ENCODE measurements around the gene LRRC4B.

The LRRC4B gene

DNA sequence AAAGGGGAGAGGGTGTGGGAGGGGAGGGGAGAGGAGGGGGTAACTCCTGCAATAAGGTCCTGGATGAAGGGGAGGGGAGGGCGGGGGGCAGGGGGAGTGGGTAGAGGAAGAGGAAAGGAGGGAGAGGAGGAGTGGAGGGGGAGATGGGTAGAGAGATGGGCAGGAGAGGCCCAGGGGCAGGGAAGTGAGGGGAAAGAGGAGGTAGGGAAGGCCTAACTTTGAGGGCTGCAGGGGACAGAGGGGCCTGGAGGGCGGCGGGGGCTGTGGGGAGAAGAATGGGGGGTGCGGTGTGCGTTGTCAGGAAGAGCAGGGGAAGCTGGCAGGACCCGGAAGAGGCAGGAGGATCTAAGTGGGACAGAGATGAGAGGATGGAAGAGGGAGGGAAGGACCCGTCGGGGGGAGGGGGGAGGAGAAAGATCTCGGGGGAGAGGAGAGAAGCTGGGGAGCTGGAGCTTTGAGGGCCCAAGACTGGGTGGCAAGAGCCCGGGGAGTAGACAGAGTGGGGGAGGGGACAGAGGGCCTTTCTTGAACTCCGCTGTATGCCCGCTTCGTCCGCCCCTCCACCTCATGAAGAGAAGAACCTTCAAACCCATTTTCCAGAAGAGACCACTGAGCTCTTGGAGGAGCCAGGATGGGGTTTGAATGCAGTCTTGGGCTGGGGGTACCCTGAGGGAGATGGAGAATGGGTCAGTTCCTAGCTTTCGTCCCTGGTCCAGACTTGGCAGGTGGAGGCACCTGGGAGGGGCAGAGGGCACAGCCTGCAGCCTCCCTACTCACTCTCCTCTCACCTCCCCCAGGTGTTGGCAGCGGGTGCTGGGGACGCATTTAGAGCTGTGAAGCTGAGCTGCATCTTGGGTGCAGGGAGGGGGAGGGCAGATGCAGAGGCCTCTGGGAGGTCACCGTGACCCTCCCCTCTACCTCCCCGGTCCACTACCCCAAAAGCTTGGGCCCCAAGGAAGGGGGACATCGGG, 778 bp upstream of the LRRC4B start:
- TF ChIP-seq, protein P1, sequence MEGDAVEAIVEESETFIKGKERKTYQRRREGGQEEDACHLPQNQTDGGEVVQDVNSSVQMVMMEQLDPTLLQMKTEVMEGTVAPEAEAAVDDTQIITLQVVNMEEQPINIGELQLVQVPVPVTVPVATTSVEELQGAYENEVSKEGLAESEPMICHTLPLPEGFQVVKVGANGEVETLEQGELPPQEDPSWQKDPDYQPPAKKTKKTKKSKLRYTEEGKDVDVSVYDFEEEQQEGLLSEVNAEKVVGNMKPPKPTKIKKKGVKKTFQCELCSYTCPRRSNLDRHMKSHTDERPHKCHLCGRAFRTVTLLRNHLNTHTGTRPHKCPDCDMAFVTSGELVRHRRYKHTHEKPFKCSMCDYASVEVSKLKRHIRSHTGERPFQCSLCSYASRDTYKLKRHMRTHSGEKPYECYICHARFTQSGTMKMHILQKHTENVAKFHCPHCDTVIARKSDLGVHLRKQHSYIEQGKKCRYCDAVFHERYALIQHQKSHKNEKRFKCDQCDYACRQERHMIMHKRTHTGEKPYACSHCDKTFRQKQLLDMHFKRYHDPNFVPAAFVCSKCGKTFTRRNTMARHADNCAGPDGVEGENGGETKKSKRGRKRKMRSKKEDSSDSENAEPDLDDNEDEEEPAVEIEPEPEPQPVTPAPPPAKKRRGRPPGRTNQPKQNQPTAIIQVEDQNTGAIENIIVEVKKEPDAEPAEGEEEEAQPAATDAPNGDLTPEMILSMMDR (IDR thresholded peaks at IDR 0.05) = no peak
- Histone ChIP-seq H3K4me3 (ENCODE audit: low read depth in 1 of 2, low read length in 1 of 2) (no peak overlapping the region), H3K36me3 (no peaks in the 10 kb centered on the region), H3K27ac (no peak overlapping the region), H3K4me1 (ENCODE audit: control insufficient read depth in 1 of 2, insufficient read depth in 1 of 2, low read depth in 1 of 2, low read length in 1 of 2) (no peaks in the 10 kb centered on the region), H3K27me3 (peaks cover 81% of the 10 kb centered on the region), H3K9me3 (no peaks in the 10 kb centered on the region)

DNA sequence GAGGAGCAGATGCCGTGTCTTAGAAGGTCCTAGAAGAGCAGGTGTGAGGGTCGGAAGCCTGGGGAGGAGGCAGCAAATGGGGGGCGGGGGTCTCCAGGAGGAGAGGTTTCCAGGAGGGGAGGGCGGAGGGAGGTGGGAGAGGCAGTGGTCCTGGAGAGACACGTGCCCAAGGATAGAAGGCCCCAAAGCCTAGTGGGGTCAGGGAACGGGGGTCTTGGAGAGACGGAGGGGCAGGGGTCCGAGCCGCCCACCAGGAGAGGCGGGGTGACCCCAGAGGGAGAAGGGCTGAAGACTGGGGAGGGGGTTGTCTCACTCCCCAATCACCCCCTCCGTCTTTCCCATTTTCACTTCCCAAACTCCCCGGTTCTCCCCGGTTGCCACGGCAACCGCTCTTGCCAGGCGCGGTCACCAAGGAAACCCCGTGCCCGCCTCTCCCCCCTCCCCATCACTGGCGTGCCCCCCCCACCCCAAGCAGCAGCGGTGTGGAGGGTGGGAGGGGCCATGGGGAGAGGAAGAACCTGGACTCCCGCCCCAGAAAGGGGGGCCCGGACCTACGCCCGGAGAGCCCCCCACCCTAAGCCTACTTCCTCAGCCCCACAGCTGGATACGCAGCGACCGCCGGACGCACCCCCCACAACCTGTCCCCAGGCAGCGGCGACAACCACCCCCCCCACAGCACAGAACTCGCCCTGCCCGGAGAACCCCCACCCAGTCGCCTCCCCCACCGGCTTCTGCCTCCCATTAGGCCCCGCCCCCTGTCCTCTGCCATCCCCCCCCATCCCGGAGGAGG, 988 bp downstream of the LRRC4B start:
- Histone ChIP-seq H3K4me1 (ENCODE audit: control insufficient read depth in 1 of 2, insufficient read depth in 1 of 2, low read depth in 1 of 2, low read length in 1 of 2) (no peaks in the 10 kb centered on the region), H3K36me3 (no peaks in the 10 kb centered on the region), H3K9me3 (no peaks in the 10 kb centered on the region), H3K27me3 (peaks cover 86% of the 10 kb centered on the region), H3K4me3 (ENCODE audit: low read depth in 1 of 2, low read length in 1 of 2) (no peak overlapping the region), H3K27ac (no peak overlapping the region)
- TF ChIP-seq, protein P1 (IDR thresholded peaks at IDR 0.05) = no peak

DNA sequence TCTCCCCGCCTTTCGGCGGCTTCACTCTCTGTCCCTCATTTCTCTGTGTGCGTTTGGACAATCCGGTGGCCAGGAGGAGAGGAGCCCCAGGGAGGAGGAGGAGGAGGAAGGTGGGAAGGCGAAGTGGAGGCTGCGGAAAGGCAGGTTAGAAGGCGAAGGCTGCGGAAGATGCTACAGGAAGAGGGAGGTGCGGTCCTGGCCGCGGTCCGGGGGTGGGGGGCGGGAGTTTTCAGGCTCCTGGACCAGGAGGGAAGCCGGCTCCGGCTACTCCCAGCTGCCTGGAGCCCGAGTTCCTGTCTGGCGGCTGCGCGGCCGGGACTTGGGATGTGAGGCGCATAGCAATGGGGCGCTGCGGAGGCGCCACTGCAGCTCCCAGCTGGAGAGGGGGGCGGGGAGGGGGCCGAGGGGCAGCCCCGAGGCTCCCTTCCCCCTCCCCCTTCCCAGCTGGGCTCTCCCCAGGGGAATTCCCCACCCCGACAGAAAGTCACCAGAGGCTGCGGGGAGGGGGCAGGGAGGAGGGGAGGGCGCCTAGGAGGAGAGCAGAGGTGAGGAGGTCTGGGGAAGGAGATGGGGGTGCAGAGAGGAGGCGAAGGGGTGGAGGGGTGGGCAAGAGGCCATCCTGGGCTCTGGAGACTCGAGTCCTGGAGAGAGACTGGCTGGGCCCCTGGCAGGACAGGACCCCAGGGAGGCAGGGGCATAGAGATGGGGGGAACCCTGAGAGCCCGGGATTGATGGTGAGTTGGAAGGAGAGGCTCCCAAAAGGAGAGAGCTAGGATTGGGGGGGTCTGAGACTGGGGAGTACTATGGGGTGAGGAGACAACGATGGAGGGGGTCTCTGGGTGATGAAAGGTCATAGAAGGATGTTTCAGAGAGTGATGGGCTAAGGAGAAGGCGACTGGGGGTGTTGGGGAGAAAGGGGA, 2.0 kb downstream of the LRRC4B start:
- H3K27ac ChIP-seq = no peak overlapping the region
- TF ChIP-seq, protein P1 (IDR thresholded peaks at IDR 0.05) = no peak
- H3K9me3 ChIP-seq = no peaks in the 10 kb centered on the region
- H3K4me3 ChIP-seq (ENCODE audit: low read depth in 1 of 2, low read length in 1 of 2) = no peak overlapping the region
- no peaks in the 10 kb centered on the region for H3K4me1 ChIP-seq (ENCODE audit: control insufficient read depth in 1 of 2, insufficient read depth in 1 of 2, low read depth in 1 of 2, low read length in 1 of 2)
- peaks cover 86% of the 10 kb centered on the region for H3K27me3 ChIP-seq
- no peaks in the 10 kb centered on the region for H3K36me3 ChIP-seq

DNA sequence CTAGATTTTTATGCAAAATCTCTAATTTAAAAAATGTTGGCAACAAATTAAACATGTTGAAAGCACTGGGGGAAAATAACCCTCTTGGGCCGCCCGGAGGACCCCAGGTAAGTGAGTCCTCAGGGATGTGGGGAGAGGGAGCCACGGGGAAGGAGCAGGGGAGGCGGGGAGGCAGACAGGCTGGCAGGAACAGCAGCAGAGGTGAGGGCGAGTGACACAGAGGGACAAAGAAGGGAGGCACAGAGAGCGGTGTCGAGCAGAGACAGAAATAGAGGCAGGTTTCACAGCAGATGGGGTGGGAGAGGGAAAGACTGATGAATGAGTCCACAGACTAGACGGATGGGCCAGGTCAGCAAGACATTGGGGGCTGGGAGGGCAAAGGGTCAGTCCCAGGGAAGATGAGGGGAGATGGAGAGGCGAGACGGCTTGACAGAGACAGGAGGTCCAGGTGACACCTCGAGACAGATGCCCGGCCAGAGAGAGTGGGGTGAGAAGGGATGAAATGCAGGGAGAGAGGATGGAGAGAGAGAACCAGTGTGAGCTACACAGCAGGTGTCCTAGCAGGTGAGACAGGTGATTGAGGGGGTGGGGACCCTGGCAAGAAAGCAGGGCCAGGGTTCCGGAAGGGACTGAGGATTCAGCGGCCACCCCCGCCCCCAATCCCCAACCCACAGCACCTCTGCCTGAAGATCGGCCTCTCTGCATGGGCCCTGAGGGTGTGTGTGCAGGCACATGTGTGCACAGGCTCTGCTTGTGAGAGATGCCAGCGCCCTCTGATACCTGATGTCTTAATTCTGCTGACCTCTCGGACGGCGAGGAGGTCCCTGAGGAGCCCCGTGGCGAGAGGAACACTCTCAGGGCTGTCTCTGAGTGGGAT, 3.8 kb downstream of the LRRC4B start:
- Histone ChIP-seq H3K4me3 (ENCODE audit: low read depth in 1 of 2, low read length in 1 of 2) (no peak overlapping the region), H3K36me3 (no peaks in the 10 kb centered on the region), H3K4me1 (ENCODE audit: control insufficient read depth in 1 of 2, insufficient read depth in 1 of 2, low read depth in 1 of 2, low read length in 1 of 2) (no peaks in the 10 kb centered on the region), H3K27ac (no peak overlapping the region), H3K9me3 (no peaks in the 10 kb centered on the region), H3K27me3 (peaks cover 80% of the 10 kb centered on the region)
- TF ChIP-seq, protein P1 (IDR thresholded peaks at IDR 0.05) = no peak

Data from neutrophil (primary cell).